HepG2 (cell line): ENCODE data around the gene ENDOG. TPM values are rescaled to one million over a fixed set of nuclear protein-coding genes. Genes with fewer than 3 reads are reported as not detected.

Experiments used
- AGO1 ChIP-seq: fragments of 200-400 bp; formaldehyde crosslinking; IDR thresholded peaks from 2 replicates; pipeline ENCODE4 v1.6.1; 2017; ENCODE audit warnings: mild to moderate bottlenecking, low read depth, low read length, moderate library complexity; ENCODE audit not compliant: poor library complexity, severe bottlenecking
- ETS1 ChIP-seq: sonication (generic); formaldehyde crosslinking; IDR thresholded peaks from 2 replicates; pipeline ENCODE4 v1.4.0; 2020; ENCODE audit warnings: missing genetic modification reagents
- HDAC1 ChIP-seq: sonication (generic); formaldehyde crosslinking; IDR thresholded peaks from 2 replicates; pipeline ENCODE4 v1.5.1; 2020; ENCODE audit warnings: mild to moderate bottlenecking, missing genetic modification reagents
- IKZF5 ChIP-seq: IDR thresholded peaks from 2 replicates; pipeline ENCODE4 v1.6.1; 2018; ENCODE audit warnings: missing genetic modification reagents, mild to moderate bottlenecking, missing compliant biosample characterization
- JUNB ChIP-seq: sonication (generic); formaldehyde crosslinking; IDR thresholded peaks from 2 replicates; pipeline ENCODE4 v1.8.0; 2022; ENCODE audit warnings: missing genetic modification reagents, mild to moderate bottlenecking, borderline replicate concordance
- PLSCR1 ChIP-seq: sonication (generic); formaldehyde crosslinking; IDR thresholded peaks from 2 replicates; pipeline ENCODE4 v1.5.0; 2020; ENCODE audit warnings: missing genetic modification reagents, mild to moderate bottlenecking, borderline replicate concordance
- PRDM4 ChIP-seq: sonication (generic); formaldehyde crosslinking; IDR thresholded peaks from 2 replicates; pipeline ENCODE4 v1.9.0; 2021; ENCODE audit warnings: missing genetic modification reagents, borderline replicate concordance
- RAD51 ChIP-seq: fragments of 450-650 bp; IDR thresholded peaks from 2 replicates; pipeline ENCODE4 v1.6.1; 2016; ENCODE audit warnings: borderline replicate concordance
- REPIN1 ChIP-seq: sonication (generic); formaldehyde crosslinking; IDR thresholded peaks from 2 replicates; pipeline ENCODE4 v1.8.0; 2022; ENCODE audit warnings: missing genetic modification reagents, low read depth, mild to moderate bottlenecking, borderline replicate concordance
- SOX13 ChIP-seq, 3 experiments: fragments of 450-650 bp in 1 of 3; sonication (generic) in 1 of 3; formaldehyde crosslinking in 1 of 3; IDR thresholded peaks in 2 of 3; conservative IDR thresholded peaks in 1 of 3; 2 replicates each; pipeline versions ENCODE4 v1.5.0 to v1.6.1; 2016 to 2020; ENCODE audit warnings: antibody characterized with exemption in 1 of 3, mild to moderate bottlenecking in 1 of 3, missing compliant biosample characterization in 1 of 3, missing genetic modification reagents in 1 of 3, moderate library complexity in 1 of 3
- SSRP1 ChIP-seq: IDR thresholded peaks from 2 replicates; pipeline ENCODE4 v1.6.1; 2016; ENCODE audit warnings: control low read depth
- TFDP1 ChIP-seq: IDR thresholded peaks from 2 replicates; pipeline ENCODE4 v1.6.1; 2016; ENCODE audit warnings: missing compliant biosample characterization, missing genetic modification reagents, borderline replicate concordance
- THYN1 ChIP-seq: sonication (generic); formaldehyde crosslinking; IDR thresholded peaks from 2 replicates; pipeline ENCODE4 v1.8.1; 2023; ENCODE audit warnings: low read depth, mild to moderate bottlenecking, moderate library complexity, missing genetic modification reagents, borderline replicate concordance
- XRCC5 ChIP-seq: fragments of 200-400 bp; formaldehyde crosslinking; optimal IDR thresholded peaks from 2 replicates; pipeline ENCODE3; 2017; ENCODE audit warnings: mild to moderate bottlenecking, low read length
- ZBTB37 ChIP-seq: sonication (generic); formaldehyde crosslinking; IDR thresholded peaks from 2 replicates; pipeline ENCODE4 v1.4.0; 2020; ENCODE audit warnings: mild to moderate bottlenecking, missing genetic modification reagents
- ZBTB44 ChIP-seq: sonication (generic); formaldehyde crosslinking; IDR thresholded peaks from 2 replicates; pipeline ENCODE4 v1.4.0; 2020; ENCODE audit warnings: missing genetic modification reagents
- ZNF251 ChIP-seq: sonication (generic); formaldehyde crosslinking; IDR thresholded peaks from 2 replicates; pipeline ENCODE4 v1.9.0; 2021; ENCODE audit warnings: mild to moderate bottlenecking, missing genetic modification reagents
- ZNF678 ChIP-seq: sonication (generic); formaldehyde crosslinking; IDR thresholded peaks from 2 replicates; pipeline ENCODE4 v1.4.0; 2020; ENCODE audit warnings: mild to moderate bottlenecking, missing genetic modification reagents
- ZSCAN30 ChIP-seq: sonication (generic); formaldehyde crosslinking; IDR thresholded peaks from 2 replicates; pipeline ENCODE4 v1.5.0; 2020; ENCODE audit warnings: mild to moderate bottlenecking, missing genetic modification reagents
- polyA plus RNA-seq, 8 experiments: library from polyadenylated mRNA; depleted of rRNA in 3 of 8; stranded (reverse) in 7 of 8; unstranded in 1 of 8; fragments of >200 nt; fragmentation: Illumina TruSeq in 4 of 8; extraction: Trizol in 4 of 8; gene quantifications; 2 replicates each; pipeline versions ENCODE4 v1.2.1 to v1.2.3, GENCODE V29; 2011 to 2016; ENCODE audit warnings: low read depth in 4 of 8, missing spikeins in 1 of 8, mixed read lengths in 1 of 8; ENCODE audit not compliant: insufficient read depth in 1 of 8
- total RNA-seq, 5 experiments: library from RNA; depleted of rRNA; stranded (reverse); fragments of >200 nt; fragmentation: Illumina TruSeq; extraction: Trizol; gene quantifications; 2 replicates each; pipeline ENCODE4 v1.2.3, GENCODE V29; 2016; ENCODE audit warnings: low read depth in 1 of 5

The ENDOG gene
- total and polyA plus RNA-seq, 2 of the 13 experiments (the other 11 are each of a cell fraction or from before 2014, with no cell fraction given), result 26.3 to 28.8 TPM

- TF ChIP-seq PRDM4 (CRISPR knock-in tag) (no peak), JUNB (CRISPR knock-in tag) (no peak), XRCC5 (no peak), ETS1 (CRISPR knock-in tag) (no peak), IKZF5 (CRISPR knock-in tag) (peak; percentile 59; the same call in 1 of the 2 replicates), ZNF251 (no peak), HDAC1 (CRISPR knock-in tag) (peak; percentile 75), AGO1 (no peak), ZNF678 (CRISPR knock-in tag) (no peak), TFDP1 (peak; percentile 20; the same call in 1 of the 2 replicates), ZBTB44 (no peak), SSRP1 (CRISPR knock-in tag) (no peak), ZBTB37 (CRISPR knock-in tag) (0 out of 2 replicates have a peak, but pooled peaks have one; percentile 57), THYN1 (no peak), PLSCR1 (CRISPR knock-in tag) (no peak), ZSCAN30 (CRISPR knock-in tag) (no peak), SOX13 (IDR thresholded peaks at IDR 0.05) (peak; percentile 89), SOX13 (CRISPR knock-in tag; conservative IDR thresholded peaks at IDR 0.05 in 1 of 2, IDR thresholded peaks at IDR 0.05 in 1 of 2) (peak in 1 of 2 experiments; percentile 96; a peak in 2 of 4 replicates), RAD51 (no peak), REPIN1 (CRISPR knock-in tag) (peak; percentile 42; the same call in 1 of the 2 replicates)
These were observed 20.0 kb downstream of the ENDOG start (continued) for GRCh38 chr9:128838338-128838737.
